Ovary (tissue), 3 donors: ENCODE data around the gene CMTM6.
"Not testable (repeated sequence)": the region's sequence is repeated elsewhere in the genome, so short reads cannot be mapped to it uniquely, and the experiment has no call there.

Experiments used
- CTCF ChIP-seq, 3 donors: fragments of 450-650 bp in 2 of 3; fragments of 200-600 bp in 1 of 3; IDR thresholded peaks; one replicate each; pipeline versions ENCODE4 v1.5.1 to v1.8.0; 2016 to 2022; ENCODE audit warnings: antibody characterized with exemption in 3 of 3, mild to moderate bottlenecking in 1 of 3
- POLR2A ChIP-seq: fragments of 450-650 bp; IDR thresholded peaks from one replicate; pipeline ENCODE4 v1.6.1; 2017; ENCODE audit warnings: antibody characterized with exemption, mild to moderate bottlenecking, moderate library complexity
- donor health status: DM: no; HTN: no; CAD: no.

GRCh38 chr3:32460817-32461496 lies 41.7 kb downstream of the CMTM6 start:
- not testable (repeated sequence) for TF ChIP-seq CTCF (IDR thresholded peaks at IDR 0.05); POLR2A
